Loucy (cell line): ENCODE results near the gene ZFTA.

Experiments used
- CTCF ChIP-seq: fragments of 200-600 bp; sonication (generic); conservative IDR thresholded peaks from 2 replicates; pipeline ENCODE4 v1.5.1; 2014; ENCODE audit warnings: mild to moderate bottlenecking, antibody characterized with exemption, low read length
- EZH2phosphoT487 ChIP-seq: fragments of 200-600 bp; IDR thresholded peaks from 2 replicates; pipeline ENCODE4 v1.6.1; 2018; ENCODE audit warnings: antibody characterized with exemption, mild to moderate bottlenecking, moderate library complexity, borderline replicate concordance

- TF ChIP-seq CTCF (no peak), EZH2phosphoT487 (no peak)
Measured at GRCh38 chr11:63763496-63764339, 4.9 kb downstream of the ZFTA start.
